ENCODE measurements around the gene PNMT. TPM values are rescaled to one million over a fixed set of nuclear protein-coding genes. Genes with fewer than 3 reads are reported as not detected.

PNMT gene
- total and polyA plus RNA-seq, 2 of the 13 experiments (the other 11 are each of a cell fraction or from before 2014, with no cell fraction given), result 0.25 TPM; not detected in 1

- TF ChIP-seq EED (CRISPR knock-in tag; IDR thresholded peaks at IDR 0.05) (no peak), ZBTB4 (CRISPR knock-in tag; IDR thresholded peaks at IDR 0.05; ENCODE audit: borderline replicate concordance) (0 out of 2 replicates have a peak, but pooled peaks have one; percentile 47), TRIM22 (IDR thresholded peaks at IDR 0.05) (no peak), ZBTB7A (CRISPR knock-in tag; IDR thresholded peaks at IDR 0.05) (peak; percentile 55; the same call in 1 of the 2 replicates), ATF7 (IDR thresholded peaks at IDR 0.05) (no peak), ATF7 (CRISPR knock-in tag; IDR thresholded peaks at IDR 0.05) (no peak), ZNF747 (CRISPR knock-in tag; IDR thresholded peaks at IDR 0.05; ENCODE audit: borderline replicate concordance) (no peak), ZNF687 (CRISPR knock-in tag; IDR thresholded peaks at IDR 0.05) (peak; percentile 65), MBD4 (IDR thresholded peaks at IDR 0.05; ENCODE audit: borderline replicate concordance, low read length) (no peak), IKZF1 (IDR thresholded peaks at IDR 0.05) (no peak), TFDP1 (CRISPR knock-in tag; IDR thresholded peaks at IDR 0.05; ENCODE audit: borderline replicate concordance) (0 out of 2 replicates have a peak, but pooled peaks have one; percentile 49), TSC22D2 (CRISPR knock-in tag; IDR thresholded peaks at IDR 0.05; ENCODE audit: borderline replicate concordance) (peak; percentile 56; the same call in 1 of the 2 replicates), KDM6A (CRISPR knock-in tag; IDR thresholded peaks at IDR 0.05; ENCODE audit: low read depth) (no peak), HMGXB3 (CRISPR knock-in tag; IDR thresholded peaks at IDR 0.05; ENCODE audit: borderline replicate concordance) (peak; percentile 55; the same call in 1 of the 2 replicates)
These were observed 46.5 kb upstream of the PNMT start (continued) for GRCh38 chr17:39621523-39622379.
